GM18951 (cell line): ENCODE data around the gene GZMH.

ENCODE experiments used
- POLR2A ChIP-seq: IDR thresholded peaks from 4 replicates; pipeline ENCODE4 v1.6.1; 2011; ENCODE audit warnings: mild to moderate bottlenecking; ENCODE audit not compliant: insufficient read length, insufficient read depth; ENCODE audit errors: extremely low read depth
- in situ Hi-C: fragments of 300-500 bp; cut with MboI; formaldehyde crosslinking; loops from one replicate; pipeline ENCODE4 v1.12.0; 2022; ENCODE audit warnings: low sequenced_read_pairs, mixed read lengths, inconsistent platforms; ENCODE audit not compliant: unreplicated experiment

Gene GZMH

DNA sequence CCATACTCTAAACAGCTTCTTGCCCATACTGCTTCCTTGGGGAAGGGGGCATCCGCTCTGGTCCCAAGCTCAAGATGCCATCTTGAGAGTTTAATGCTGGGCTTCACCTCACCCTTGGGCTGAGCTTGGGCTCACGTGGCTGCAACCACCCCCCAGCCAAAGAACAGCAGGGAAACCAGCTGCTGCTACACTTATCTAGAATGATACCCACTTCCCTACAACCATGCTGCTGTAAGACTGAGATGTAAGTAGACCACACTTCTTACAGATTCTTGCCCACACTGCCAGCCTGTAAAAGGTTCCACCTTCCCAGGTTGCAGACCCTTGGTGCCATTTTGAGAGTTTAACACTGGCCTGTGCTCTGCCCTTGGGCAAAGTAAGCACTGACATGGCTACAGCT lies 43.2 kb downstream of the GZMH start:
- TF ChIP-seq POLR2A, result no peak
- in situ Hi-C loops, result no loop called here

DNA sequence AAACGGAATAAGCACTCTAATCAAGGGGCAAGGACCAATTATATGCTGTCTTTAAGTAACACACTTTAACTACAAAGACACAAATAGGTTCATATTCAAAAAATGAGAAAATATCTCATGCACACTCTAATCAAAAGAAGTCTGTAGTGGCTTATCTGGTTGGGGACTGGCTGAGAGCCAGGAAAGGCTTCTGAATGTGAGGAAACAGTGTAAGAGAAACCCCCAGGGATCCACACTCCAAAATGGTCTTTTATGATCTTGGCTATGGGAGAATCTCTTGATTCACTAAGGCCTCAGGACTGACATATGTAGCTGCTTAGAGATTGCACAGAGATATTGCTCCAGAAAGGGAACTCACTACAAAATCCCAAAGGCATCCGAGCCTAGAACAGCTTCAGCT lies 43.7 kb downstream of the GZMH start:
- no peak for TF ChIP-seq POLR2A
- in situ Hi-C loops, result no loop called here

DNA sequence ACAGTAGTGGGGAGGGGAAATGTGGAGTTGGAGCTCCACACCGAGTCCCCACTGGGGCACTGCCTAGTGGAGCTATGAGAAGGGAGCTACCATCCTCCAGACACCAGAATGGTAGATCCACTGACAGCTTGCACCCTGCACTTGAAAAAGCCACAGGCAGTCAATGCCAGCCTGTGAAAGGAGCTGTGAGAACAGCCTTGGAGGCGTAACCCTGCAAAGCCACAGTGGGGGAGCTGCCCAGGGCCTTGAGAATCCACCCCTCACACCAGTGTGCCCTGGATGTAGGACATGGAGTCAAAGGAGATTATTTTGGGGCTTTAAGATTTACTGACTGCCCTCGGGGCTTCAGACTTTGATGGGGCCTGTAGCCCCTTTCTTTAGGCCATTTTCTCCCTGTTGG lies 46.0 kb downstream of the GZMH start:
- in situ Hi-C loops, result no loop called here
- no peak for TF ChIP-seq POLR2A

DNA sequence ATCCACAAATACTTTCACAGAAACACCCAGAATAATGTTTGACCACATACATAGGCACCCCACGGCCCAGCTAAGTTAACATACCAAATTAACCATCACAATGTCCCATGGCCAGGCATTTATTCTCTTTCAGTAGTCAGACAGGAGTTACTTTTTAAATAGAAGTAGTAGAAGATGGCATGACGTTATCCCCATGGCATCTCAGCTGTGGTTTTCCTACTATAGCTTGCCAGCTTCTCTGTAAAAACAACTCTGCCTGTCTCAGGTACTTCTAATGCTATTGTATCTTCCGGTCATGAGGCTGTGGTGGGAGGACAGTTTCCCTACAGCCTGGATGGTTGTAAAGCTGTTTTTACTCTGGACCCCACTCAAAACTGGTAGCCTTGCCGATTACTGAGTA lies 52.7 kb downstream of the GZMH start:
- TF ChIP-seq POLR2A, result no peak
- in situ Hi-C loops, result no loop called here
